ENCODE measurements around the gene AFTPH. TPM values are rescaled to one million over a fixed set of nuclear protein-coding genes. Genes with fewer than 3 reads are reported as not detected.

The AFTPH gene
- total RNA-seq, 4 donors from 2014 or later = 24.1 to 62.4 (median 37.4) TPM

DNA sequence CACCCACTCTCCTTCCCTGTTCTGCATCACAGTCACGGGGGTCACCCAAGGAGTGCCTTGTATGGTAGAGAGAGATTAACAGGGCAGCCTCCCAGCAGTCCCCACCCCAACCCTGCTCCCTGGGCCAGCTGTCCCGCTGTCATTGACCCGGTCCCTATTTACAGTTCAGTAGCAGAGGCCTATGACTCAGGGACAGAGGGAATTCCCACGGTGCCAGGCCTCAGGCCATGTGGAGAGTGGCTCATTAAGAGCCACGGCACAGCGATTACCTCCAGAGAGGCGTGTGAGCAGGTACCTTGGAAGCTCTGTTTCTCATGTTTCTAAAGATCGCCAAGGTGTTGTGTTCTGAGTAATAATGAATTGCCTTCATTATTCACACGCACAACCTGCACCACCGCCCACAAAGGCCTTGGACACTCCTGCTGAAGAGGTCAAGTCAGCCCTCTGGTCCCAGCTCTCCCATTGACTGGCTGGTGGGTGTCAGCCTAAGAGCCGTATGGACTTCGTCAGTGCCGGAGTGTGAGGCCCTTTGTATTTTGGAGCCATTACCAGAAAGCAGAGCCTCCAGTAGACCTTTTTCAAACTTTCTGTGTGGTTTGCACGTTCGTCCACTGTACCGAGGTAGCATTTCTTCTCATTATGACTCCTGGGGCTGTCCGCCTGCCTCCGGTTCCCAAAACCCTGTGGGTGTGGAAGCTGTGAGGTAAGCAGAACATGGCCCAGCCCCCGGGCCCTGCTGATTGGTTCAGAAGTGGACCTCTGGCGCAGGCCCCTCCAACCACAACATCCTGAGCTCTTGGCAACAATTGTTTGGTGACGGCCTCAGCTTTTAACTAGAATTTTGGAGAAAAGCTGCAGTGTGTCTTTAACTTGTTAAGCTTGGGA lies 82.6 kb downstream of the AFTPH start:
- H3K9me3 ChIP-seq = no peaks in the 10 kb centered on the region
- no peaks in the 10 kb centered on the region for H3K4me1 ChIP-seq
- peak overlapping the region; percentile 46 to 68 for H3K27ac ChIP-seq
- DNase-seq = peak; percentile 91 to 92
- intact Hi-C loops (cut with DNase I; ENCODE audit: low total_unique reads) = no loop called here
- H3K36me3 ChIP-seq = no peaks in the 10 kb centered on the region
- no peak overlapping the region for H3K4me3 ChIP-seq
- no peak for TF ChIP-seq POLR2A (IDR thresholded peaks at IDR 0.05)
- TF ChIP-seq, protein P1, sequence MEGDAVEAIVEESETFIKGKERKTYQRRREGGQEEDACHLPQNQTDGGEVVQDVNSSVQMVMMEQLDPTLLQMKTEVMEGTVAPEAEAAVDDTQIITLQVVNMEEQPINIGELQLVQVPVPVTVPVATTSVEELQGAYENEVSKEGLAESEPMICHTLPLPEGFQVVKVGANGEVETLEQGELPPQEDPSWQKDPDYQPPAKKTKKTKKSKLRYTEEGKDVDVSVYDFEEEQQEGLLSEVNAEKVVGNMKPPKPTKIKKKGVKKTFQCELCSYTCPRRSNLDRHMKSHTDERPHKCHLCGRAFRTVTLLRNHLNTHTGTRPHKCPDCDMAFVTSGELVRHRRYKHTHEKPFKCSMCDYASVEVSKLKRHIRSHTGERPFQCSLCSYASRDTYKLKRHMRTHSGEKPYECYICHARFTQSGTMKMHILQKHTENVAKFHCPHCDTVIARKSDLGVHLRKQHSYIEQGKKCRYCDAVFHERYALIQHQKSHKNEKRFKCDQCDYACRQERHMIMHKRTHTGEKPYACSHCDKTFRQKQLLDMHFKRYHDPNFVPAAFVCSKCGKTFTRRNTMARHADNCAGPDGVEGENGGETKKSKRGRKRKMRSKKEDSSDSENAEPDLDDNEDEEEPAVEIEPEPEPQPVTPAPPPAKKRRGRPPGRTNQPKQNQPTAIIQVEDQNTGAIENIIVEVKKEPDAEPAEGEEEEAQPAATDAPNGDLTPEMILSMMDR (IDR thresholded peaks at IDR 0.05) = no peak
- no peaks in the 10 kb centered on the region for H3K27me3 ChIP-seq

- intact Hi-C loops (cut with DNase I; ENCODE audit: low total_unique reads) = no loop called here
- TF ChIP-seq, protein P1 (IDR thresholded peaks at IDR 0.05) = no peak
- no peak for TF ChIP-seq POLR2A (IDR thresholded peaks at IDR 0.05)
- Histone ChIP-seq H3K27ac (peak overlapping the region in 1 of 2 donors; percentile 46), H3K36me3 (no peaks in the 10 kb centered on the region), H3K4me3 (no peak overlapping the region), H3K27me3 (no peaks in the 10 kb centered on the region), H3K9me3 (no peaks in the 10 kb centered on the region), H3K4me1 (no peaks in the 10 kb centered on the region)
- no peak for DNase-seq
Observed at GRCh38 chr2:64607381-64608304, 83.5 kb downstream of the AFTPH start.

- intact Hi-C loops (cut with DNase I; ENCODE audit: low total_unique reads) = no loop called here
Observed at GRCh38 chr2:64608867-64609226, 84.7 kb downstream of the AFTPH start.

GRCh38 chr2:64609227-64609941 lies 85.3 kb downstream of the AFTPH start:
- no peaks in the 10 kb centered on the region for H3K27me3 ChIP-seq
- DNase-seq = peak in 1 of 2 donors; percentile 50
- peak overlapping the region; percentile 24 to 36 for H3K27ac ChIP-seq
- no peaks in the 10 kb centered on the region for H3K9me3 ChIP-seq
- TF ChIP-seq POLR2A (IDR thresholded peaks at IDR 0.05) = no peak
- TF ChIP-seq, protein P1 (IDR thresholded peaks at IDR 0.05) = peak in 3 of 4 experiments; percentile 49 to 64 (median 57)
- H3K36me3 ChIP-seq = no peaks in the 10 kb centered on the region
- intact Hi-C loops (cut with DNase I; ENCODE audit: low total_unique reads) = no loop called here
- H3K4me3 ChIP-seq = peak overlapping the region; percentile 36 to 54
- no peaks in the 10 kb centered on the region for H3K4me1 ChIP-seq

More at GRCh38 chr2:64608867-64609226, 84.7 kb downstream of the AFTPH start:
- H3K27me3 ChIP-seq = no peaks in the 10 kb centered on the region
- no peaks in the 10 kb centered on the region for H3K4me1 ChIP-seq
- peak overlapping the region; percentile 24 to 36 for H3K27ac ChIP-seq
- no peaks in the 10 kb centered on the region for H3K9me3 ChIP-seq
- peak overlapping the region; percentile 36 to 54 for H3K4me3 ChIP-seq
- H3K36me3 ChIP-seq = no peaks in the 10 kb centered on the region
- TF ChIP-seq POLR2A (IDR thresholded peaks at IDR 0.05) = no peak
- TF ChIP-seq, protein P1 (IDR thresholded peaks at IDR 0.05) = no peak
- no peak for DNase-seq

All from uterus (tissue), 4 donors.